Adrenal gland (tissue), 5 donors: Measurements from ENCODE around the gene FBXL7.

ENCODE experiments used
- CTCF ChIP-seq, 6 experiments: fragments of 450-650 bp in 4 of 6; fragments of 200-600 bp in 2 of 6; sonication (generic) in 1 of 6; IDR thresholded peaks; 1 replicate in 5 of 6; 2 replicates in 1 of 6; pipeline versions ENCODE4 v1.5.1 to v1.8.0; 2016 to 2021; ENCODE audit warnings: antibody characterized with exemption in 6 of 6, mild to moderate bottlenecking in 2 of 6, moderate library complexity in 1 of 6
- POLR2A ChIP-seq, 2 donors: fragments of 450-650 bp; IDR thresholded peaks; one replicate each; pipeline ENCODE4 v1.6.1; 2017; ENCODE audit warnings: antibody characterized with exemption in 2 of 2, mild to moderate bottlenecking in 2 of 2, moderate library complexity in 1 of 2
- donor health status: DM: no; HTN: no; CAD: no.

- TF ChIP-seq CTCF (IDR thresholded peaks at IDR 0.05) (no peak), POLR2A (IDR thresholded peaks at IDR 0.05) (no peak)
These were observed 101.3 kb downstream of the FBXL7 start for GRCh38 chr5:15601274-15601673.
